HepG2 (cell line): ENCODE measurements around the gene AKAP12.
"Not testable (repeated sequence)": the region's sequence is repeated elsewhere in the genome, so short reads cannot be mapped to it uniquely, and the experiment has no call there.

Experiments
- SP1 ChIP-seq, 2 experiments: fragments of 450-650 bp in 1 of 2; sonication (generic) in 1 of 2; formaldehyde crosslinking in 1 of 2; IDR thresholded peaks; 2 replicates each; pipeline versions ENCODE4 v1.4.0 to v1.6.1; 2016 to 2020; ENCODE audit warnings: missing genetic modification reagents in 1 of 2
- TBL1XR1 ChIP-seq: fragments of 150-350 bp; IDR thresholded peaks from 2 replicates; pipeline ENCODE4 v1.6.1; 2014; ENCODE audit warnings: borderline replicate concordance, low read length; ENCODE audit not compliant: partially characterized antibody
- TOE1 ChIP-seq: sonication (generic); formaldehyde crosslinking; IDR thresholded peaks from 2 replicates; pipeline ENCODE4 v1.4.0; 2020; ENCODE audit warnings: mild to moderate bottlenecking, missing genetic modification reagents
- ZSCAN29 ChIP-seq: sonication (generic); formaldehyde crosslinking; conservative IDR thresholded peaks from 2 replicates; pipeline ENCODE4 v1.4.0; 2020; ENCODE audit warnings: mild to moderate bottlenecking, missing genetic modification reagents
- TF ChIP-seq, protein P1 (sequence below), 2 experiments: sonication (generic) in 1 of 2; formaldehyde crosslinking in 1 of 2; IDR thresholded peaks; 2 replicates each; pipeline versions ENCODE4 v1.4.0 to v1.6.1; 2018 to 2020; ENCODE audit warnings: missing genetic modification reagents in 2 of 2, borderline replicate concordance in 1 of 2, low read depth in 1 of 2, mild to moderate bottlenecking in 1 of 2, missing biosample characterization in 1 of 2

DNA sequence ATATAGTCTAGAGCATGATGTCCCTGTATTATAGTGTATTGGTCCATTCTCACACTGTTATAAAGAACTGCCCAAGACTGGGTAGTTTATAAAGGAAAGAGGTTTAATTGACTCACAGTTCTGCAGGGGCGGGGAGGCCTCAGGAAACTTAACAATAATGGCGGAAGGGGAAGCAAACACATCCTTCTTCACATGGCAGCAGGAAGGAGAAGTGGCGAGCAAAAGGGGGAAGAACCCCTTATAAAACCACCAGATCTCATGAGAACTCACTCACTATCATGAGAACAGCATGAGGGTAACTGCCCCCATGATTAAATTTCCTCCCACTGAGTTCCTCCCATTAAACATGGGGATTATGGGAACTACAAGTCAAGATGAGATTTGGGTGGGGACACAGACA, 75.9 kb downstream of the AKAP12 start:
- not testable (repeated sequence) for TF ChIP-seq SP1 (IDR thresholded peaks at IDR 0.05); SP1 (CRISPR knock-in tag; IDR thresholded peaks at IDR 0.05); ZSCAN29 (CRISPR knock-in tag); TBL1XR1; TOE1 (CRISPR knock-in tag)
- TF ChIP-seq, protein P1, sequence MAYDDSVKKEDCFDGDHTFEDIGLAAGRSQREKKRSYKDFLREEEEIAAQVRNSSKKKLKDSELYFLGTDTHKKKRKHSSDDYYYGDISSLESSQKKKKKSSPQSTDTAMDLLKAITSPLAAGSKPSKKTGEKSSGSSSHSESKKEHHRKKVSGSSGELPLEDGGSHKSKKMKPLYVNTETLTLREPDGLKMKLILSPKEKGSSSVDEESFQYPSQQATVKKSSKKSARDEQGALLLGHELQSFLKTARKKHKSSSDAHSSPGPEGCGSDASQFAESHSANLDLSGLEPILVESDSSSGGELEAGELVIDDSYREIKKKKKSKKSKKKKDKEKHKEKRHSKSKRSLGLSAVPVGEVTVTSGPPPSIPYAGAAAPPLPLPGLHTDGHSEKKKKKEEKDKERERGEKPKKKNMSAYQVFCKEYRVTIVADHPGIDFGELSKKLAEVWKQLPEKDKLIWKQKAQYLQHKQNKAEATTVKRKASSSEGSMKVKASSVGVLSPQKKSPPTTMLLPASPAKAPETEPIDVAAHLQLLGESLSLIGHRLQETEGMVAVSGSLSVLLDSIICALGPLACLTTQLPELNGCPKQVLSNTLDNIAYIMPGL (CRISPR knock-in tag; IDR thresholded peaks at IDR 0.05; ENCODE audit: borderline replicate concordance in 1 of 2, low read depth in 1 of 2): not testable (repeated sequence)
